NCI-H1694 (cell line): ENCODE results near the gene PITPNM2.
"Not testable (repeated sequence)": the region's sequence is repeated elsewhere in the genome, so short reads cannot be mapped to it uniquely, and the experiment has no call there.

Experiments used
- DNase-seq: peaks from one replicate; lab custom pipeline; 2025; lab: John Stamatoyannopoulos, UW

PITPNM2 gene

DNA sequence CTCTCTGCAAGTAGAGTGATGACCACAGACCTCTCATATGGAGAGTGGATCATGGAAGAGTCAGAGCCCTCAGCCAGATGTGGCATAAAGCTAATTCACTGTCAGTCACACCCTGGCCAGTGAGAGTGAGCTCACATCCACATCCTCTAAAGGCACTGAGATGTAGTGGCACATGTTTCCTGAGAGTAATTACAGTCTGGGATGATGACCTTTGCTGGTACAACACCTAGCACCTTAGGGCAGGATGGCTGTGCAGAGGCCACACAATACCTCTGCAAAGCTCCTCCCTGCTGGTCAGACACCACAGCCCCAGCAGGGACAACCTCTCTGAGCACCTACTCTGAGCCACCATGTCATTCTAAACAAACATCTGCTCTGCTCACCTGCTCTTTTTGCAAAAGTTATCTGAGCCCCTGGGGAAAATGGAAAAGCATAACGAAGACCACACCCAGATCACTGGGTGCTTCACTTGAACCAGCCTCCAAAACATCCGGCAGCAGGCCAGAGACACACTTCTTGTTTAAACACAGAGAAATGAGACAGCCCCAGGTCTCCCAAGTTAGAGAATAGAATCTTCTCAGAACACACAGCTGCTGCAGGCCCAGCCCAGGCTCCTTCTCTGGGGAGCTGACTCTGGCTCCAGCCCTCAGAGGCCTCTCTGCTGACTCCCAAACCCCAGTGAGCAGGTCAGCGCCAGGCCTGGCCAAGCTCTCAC is 30.3 kb downstream of the PITPNM2 start:
- DNase-seq = no peak

DNA sequence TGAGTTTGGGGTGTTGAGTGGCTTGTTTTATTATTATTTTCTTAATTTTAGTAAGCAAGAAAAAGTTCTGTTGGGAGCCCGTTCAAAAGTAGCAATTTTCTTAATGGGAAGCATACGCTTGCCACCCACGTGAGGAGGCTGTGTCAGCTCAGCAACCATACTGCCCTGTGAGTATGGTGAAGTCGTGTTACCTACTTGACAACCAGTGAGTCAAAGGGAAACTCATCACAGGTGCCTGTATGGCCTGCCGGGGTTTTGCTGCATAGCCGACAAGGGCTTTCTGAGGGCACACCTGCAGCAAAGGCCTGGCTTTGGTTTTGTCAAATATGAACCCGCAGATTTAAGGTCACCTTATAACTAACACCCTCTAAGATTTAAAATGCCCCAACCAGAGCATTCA is 31.1 kb downstream of the PITPNM2 start:
- no peak for DNase-seq

DNA sequence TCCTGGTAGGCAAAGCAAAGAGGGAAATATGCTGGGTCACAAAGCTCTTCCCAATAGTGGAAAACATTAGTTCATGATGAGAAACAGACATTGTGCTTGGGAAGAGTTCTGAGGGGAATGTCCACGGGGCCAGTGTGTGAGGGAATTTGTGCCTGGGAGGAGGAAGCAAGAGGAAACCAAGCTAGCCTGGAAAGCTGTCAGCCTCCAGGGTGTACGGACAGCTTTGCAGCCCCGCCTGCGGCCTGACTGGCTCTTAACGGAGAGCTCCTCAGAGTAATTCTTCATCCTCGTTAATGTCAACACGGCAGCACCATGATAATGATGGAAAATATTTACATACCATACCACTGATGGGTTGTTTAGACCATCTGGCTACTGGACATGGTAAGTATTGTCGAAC is 32.4 kb downstream of the PITPNM2 start:
- DNase-seq = no peak

DNA sequence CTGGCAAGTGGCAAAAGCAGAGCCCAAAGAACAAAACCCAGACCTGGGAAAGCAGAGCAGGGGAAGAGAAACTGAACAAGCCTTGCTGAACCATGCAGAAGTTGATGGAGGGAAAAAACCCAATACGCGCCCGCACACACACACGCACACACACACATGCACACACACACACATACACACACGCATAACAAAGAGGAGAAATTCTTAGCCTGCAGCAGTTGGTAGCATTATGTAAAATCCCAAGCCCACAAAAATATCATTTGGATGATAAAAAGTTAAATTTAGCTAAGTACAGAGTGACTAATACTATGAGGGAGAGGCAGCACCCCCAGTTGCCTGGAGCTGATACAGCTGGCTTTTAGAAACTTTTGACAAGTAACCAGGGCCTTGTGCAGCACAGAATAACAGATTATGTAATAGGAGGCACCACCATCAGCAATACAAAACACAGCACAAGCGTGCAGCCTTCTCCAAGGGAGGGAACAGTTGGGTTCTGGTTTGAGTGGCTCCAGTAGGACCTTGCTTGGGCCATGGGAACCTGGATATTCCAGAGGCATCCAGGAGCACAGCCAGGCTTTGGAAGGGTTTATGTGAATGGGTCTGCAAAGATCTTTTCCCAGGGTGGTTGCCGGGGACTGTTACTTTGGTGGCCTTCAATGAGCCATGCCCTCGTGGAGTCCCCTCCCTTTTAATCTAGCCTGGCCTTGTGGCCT is 35.3 kb downstream of the PITPNM2 start:
- no peak for DNase-seq

DNA sequence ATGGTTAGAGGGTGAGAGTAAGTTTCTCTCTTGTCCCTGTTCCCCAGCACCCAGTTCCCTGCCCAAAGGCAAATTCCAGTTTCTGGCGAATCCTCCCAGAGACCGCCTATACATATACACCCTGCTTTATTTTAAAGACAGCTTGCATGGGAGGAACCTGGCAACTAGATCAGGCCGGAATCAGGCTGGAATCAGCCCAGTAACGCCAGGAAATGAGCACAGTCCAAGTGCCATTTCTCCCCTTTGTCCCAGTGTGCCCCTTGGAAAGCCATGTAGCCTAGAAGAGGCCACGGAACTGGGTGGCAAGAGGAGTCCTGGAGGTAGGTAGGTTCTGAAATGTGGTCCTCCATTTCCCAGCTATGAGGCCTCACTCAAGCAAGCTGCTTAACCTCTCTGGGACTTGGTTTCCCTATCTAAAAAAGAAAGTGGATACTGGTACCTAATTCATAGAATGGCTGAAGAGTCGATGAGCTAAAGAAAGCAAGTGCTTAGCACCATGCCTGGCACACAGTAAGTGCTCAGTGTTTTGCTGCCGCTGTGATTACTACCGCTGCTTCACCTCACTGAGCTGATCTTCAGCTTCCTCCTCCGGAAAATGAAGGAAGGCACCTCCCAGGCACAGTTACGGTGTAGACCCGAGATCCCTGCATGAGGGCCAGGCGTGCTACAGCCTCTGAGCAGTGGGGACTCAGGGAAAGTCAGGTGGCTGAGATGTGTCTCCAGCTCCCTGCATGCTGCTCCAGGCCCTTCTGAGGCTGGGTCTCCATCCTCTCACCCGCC is 36.4 kb downstream of the PITPNM2 start:
- no peak for DNase-seq

DNA sequence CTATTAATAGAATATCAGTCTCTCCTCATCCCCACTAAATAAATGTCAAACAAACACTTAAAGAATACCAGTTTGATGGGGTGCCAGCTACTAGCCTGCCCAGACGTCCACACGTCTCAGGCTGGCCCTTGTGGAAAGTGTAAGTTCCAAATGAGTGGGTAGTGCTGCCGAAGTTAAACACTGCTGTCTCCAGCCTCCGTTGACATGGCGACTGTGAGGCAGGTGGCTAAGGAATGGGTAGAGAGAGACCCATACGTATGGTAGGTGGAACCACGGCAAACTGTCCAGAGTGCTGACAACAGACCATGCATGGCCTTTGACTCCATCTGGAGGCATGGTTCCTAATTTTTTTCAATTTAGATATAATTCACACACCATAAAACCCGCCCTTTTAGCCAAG is 37.9 kb downstream of the PITPNM2 start:
- DNase-seq = no peak

DNA sequence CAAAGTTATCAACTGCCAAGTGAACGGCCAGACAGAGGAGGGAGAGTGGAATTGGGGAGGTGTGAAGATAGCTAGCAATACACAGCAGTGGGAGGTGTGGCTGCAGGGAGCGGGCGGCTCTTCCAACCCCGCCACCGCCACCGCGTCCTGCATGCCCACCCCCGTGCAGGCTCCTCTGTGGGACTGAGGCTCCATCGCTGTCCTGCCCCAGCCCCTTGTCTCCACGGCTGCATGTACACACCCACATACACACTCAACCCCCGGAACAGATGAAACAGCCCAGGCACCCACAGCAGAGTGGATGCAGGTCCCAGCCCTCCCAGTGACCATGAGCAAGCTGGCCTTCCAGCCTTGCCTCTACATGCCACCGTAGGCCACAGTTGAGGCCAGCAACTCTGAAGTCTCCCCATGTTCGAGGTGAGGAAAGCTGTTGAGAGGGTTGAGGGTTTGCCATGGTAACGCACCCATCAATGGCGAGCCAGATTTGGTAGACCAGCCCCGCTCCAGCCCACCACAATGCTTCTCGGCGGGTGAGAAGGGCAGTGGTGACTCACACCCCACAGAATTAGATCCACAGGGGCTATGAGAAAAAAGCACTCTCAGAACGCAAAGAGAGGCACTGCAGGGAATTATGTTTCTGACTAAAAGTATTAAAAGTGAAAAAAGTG is 39.3 kb downstream of the PITPNM2 start:
- DNase-seq = no peak

DNA sequence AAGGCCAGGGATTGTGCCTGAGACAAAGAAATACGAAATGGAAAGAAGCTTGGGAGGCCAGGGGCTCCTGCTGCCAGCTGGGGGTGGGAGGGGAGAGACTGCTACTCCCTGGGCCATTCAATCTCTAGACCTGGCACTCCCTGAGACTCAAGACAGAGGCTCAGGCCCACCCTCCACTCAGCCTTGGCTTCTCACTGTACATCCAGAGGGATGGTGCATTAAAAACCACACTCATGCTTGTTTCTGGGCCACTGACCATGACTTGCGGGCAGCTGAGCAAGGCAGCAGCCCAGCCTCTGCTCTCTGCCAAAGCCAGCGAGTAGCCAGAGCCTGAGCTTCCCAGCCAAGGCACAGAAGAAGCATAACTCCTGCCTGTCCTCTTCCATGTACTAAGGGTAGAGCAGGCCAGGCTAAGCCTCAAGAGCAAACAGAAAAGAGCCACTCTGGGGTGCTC is 41.5 kb downstream of the PITPNM2 start:
- no peak for DNase-seq

DNA sequence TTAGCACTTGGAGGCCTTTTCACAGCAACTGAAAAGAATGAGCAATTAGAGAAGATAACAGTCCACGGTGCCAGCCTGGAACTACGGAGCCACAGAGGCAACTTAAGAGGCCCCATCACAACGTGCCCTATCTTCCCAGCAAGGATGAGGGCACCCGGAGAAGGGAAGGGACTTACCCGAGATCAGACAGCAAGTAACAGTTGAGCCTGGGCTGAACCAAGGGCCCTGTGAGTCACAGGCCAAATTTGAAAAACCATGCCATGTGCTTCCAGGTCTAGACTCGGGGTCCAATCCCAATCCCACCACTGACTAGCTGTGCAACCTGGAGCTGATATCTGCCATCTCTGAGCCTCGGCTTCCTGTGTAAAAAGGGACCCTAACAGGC is 42.2 kb downstream of the PITPNM2 start:
- no peak for DNase-seq

DNA sequence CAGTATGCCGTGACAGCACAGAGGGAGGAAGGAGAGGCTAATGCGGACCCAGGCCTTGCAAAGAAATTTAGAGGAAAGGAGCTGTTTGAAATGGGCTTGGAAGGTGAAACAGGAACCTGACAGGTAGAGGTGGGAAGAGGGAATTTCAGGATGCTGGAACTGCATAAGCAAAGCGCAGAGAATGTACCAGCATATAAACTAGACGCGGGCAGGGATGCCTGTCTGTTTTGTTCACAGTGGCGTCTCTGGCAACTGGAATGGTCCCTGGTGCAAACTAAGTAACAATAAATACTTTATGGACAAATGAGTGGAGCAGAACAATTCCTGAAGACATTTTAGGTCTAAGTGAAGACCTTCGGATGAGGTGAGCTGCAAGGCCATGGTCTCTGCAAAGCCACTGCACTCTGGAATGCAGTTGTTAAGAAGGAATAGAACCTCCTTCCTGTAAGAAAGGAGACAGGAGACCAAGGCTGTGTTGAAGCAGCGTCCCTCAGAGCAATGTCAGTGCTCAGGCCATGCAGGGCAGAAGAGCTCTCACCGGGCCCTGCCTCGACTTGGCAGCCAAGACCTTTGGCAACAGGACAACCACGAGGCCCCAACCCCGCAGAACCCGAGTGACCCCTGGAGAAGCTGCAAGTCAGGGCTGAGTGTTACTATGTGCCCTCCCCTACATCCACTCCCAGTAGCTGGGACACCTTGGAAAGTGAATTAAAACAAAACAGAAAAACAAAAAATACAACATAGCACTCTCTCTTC is 42.8 kb downstream of the PITPNM2 start:
- DNase-seq = no peak

DNA sequence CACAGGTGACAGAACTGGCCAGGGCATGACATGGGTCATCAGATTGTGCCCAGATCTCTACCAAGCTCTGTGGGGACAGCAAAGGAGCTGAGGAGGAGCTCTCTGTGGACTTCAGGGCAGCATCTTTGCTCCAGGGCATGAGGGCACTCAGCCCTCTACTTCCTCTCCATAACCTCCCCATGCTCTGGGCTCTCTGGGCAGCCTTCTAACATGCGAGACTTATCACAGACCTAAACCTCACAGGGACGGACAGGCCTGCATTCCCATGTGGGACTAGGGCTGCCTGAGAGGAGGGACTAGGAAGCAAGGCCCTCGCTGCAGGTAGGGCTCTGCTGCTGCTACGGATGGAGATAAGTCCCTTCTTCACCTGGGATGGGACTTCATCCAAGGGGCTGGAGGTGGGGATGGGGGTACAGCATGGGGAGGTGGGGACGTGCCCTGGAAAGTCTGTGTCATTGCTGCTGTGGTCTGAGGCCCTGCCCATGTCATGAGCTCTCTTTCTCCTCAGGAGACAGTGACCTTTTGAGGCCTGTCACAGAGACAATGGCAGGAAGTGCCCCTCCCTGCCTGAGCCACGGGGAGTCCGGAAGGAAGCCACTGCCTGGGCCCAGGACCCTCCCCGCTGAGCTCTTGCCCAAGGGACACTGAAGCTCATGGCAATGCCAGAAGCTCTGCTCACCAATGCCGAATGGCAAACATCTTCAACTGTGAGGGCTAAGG is 44.1 kb downstream of the PITPNM2 start:
- no peak for DNase-seq

DNA sequence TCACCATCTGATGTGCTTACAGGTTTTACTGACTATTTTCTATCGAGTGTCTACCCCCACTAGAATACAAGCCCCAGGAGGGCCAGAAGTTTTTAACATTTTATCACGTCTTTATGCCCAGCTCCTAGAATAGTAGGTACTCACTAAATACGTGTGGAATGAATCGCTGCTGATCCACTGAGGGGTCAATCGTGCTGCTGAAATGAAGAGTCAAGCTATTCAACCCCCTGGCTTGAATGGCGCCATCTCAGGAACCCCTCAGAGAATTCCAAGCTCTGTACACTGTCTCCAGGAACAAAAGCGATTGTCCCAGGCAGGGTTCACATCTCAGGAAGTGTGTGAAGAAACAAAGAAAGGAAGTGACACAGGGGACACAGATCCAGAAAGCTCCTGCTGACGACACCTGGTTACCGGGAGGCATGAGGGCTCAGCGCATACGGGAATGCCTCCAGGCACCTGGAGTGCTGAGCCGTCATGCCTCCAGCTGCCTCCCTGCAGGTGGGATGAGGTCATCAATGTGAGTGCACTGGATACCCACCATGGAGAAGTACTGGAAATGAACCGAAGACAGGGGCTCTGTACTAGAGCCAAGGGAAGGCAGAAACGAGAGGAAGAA is 45.6 kb downstream of the PITPNM2 start:
- no peak for DNase-seq

DNA sequence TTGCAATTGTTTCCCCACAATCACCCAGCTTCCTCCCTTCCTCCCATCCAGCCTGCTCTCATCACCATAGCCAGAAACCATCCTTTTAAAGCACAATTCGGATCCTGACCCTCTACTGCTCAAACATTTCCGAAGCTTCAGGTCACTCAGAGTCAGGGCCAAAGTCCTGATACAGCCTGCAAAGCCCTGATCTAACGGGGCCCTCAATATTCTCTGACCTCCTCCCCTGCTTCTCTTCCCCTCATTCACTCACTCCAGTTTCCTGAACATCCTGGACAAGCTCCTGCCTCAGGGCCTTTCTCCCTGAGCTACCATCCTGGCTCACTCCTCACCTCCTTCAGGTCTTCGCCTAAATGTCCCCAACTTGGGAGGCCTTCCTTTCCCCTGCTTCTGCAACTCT is 46.1 kb downstream of the PITPNM2 start:
- no peak for DNase-seq

DNA sequence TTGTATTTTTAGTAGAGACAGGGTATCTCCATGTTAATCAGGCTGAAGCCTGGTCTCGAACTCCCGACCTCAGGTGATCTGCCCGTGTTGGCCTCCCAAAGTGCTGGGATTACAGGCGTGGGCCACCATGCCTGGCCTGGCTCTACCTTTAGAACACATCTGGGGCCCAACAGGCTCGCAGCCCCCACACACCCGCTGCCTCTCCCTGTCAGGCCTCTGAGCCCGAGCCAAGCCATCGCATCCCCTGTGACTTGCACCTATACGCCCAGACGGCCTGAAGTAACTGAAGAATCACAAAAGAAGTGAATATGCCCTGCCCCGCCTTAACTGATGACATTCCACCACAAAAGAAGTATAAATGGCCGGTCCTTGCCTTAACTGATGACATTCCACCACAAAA is 46.8 kb downstream of the PITPNM2 start:
- not testable (repeated sequence) for DNase-seq

DNA sequence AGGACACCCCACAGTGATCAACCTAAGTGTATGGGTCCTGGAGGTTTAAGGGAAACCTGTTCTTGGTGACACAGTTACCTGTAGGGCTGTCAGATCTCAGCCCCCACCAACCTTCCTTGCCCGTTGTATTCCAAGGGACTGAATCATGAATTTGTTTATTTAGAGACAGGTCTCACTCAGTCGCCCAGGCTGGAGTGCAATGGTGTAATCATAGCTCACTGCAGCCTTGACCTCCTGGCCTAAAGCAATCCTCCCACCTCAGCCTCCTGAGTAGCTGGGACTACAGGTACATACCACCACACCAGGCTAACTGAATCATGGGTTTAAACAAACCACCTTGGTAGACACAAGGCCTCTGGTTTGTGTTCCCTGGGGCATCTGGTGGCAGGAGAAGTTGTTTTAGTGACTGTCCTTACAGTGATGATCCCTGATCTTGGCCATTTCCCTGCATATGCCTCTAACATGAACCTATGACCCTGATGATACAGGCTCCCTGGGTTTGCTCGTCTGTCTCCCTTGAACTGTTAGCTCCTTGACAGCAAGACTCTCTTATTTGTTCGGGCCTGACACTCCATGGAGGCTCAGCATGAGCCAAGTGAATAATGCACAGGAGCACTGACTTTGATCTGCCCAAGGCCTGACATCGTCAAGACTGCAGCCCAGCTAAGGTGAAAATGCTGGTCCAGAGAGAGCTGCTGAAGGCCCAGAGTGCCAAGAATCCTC is 47.9 kb downstream of the PITPNM2 start:
- DNase-seq = no peak

DNA sequence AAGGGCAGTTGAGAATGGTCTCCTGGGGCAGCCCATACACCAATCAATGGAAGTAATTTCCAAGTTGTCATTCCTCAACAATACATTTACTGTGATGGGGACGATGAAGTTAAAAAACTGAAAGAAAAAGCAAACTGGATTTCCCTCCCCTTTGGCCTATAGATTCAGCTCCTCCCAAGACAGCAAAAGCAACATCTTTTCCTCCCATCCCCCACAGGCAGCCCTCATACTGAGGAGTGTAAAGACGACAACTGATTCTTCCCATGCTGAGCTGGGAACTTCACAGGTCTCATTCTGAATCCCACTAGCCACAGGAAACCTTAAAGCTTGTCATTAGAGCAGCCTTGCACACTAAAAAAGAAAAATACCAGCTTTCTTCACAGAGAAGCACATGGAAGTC is 48.5 kb downstream of the PITPNM2 start:
- DNase-seq = no peak

DNA sequence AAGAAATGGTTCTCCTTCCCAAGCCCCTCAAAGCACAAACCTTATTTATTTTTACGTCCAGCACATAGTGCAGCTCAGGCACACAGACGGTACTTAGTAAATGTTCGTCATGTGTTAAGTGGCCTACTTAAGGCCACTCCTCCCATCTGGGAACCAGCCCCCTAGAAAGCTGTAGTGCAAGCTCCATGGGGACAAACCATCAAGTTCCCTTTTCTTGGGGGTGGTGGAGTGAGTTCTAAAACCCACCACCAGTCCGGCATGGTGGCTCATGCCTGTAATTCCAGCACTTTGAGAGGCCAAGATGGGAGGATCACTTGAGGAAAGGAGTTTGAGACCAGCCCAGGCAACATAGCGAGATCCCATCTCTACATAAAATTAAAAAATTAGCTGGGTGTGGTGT is 49.4 kb downstream of the PITPNM2 start:
- DNase-seq = no peak
